HT-29 (cell line): ENCODE data around the gene CYTH4. TPM values are rescaled to one million over a fixed set of nuclear protein-coding genes. Genes with fewer than 3 reads are reported as not detected.

Experiments
- DNase-seq: peaks from one replicate; pipeline ENCODE4 v3.0.0-alpha.2; 2015; ENCODE audit warnings: low spot score
- total RNA-seq: library from RNA; depleted of rRNA; stranded (reverse); fragments of >200 nt; shearing (Covaris generic); gene quantifications from 2 replicates; pipeline ENCODE4 v1.2.3, GENCODE V29; 2014

CYTH4 gene
- total RNA-seq, 1 experiment from 2014 or later: not detected

DNA sequence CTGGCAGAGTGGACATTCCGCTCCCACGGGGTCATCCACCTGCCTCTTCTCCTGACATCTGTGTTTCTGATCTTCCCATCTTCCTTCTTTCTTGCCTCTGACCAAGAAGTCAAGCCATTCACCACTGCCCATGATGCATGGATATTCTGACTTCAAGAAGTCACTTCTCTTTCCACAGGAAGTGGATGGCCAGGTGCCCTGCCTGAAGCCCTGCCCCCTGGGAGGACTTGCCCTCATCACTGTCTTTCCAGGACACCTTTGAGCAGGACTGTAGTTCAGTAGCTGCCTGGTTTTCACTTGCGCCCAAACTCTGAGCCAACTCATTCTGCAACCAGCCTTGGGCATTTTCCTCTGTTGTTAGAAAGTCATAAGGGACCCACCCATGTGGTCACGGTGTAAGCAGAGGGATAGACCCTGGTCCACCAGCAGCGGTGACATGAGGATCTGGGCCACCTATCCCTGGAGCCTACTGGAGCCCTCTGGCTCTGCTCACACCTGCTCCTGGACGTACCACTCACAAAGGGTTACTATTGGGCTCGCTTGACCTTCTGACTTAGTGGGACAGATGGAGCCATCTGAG is 6.9 kb downstream of the CYTH4 start:
- no peak for DNase-seq

DNA sequence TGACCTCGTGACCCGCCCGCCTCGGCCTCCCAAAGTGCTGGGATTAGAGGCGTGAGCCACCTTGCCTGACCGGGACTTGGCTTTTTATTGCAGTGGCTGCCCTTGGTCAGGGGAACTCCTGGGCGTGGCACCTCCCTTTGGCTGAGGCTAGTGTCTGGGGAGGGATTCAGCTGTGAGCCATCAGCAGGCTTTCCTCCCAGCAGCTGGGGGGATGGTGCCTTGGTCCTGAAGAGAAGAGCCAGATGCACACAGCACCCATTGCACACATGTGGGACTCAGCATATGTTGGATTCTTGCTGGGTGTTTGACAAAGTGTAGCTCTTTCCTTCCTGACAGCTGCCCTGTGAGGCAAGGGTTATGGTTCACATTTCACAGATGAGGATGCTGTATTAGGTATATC is 8.4 kb downstream of the CYTH4 start:
- no peak for DNase-seq

DNA sequence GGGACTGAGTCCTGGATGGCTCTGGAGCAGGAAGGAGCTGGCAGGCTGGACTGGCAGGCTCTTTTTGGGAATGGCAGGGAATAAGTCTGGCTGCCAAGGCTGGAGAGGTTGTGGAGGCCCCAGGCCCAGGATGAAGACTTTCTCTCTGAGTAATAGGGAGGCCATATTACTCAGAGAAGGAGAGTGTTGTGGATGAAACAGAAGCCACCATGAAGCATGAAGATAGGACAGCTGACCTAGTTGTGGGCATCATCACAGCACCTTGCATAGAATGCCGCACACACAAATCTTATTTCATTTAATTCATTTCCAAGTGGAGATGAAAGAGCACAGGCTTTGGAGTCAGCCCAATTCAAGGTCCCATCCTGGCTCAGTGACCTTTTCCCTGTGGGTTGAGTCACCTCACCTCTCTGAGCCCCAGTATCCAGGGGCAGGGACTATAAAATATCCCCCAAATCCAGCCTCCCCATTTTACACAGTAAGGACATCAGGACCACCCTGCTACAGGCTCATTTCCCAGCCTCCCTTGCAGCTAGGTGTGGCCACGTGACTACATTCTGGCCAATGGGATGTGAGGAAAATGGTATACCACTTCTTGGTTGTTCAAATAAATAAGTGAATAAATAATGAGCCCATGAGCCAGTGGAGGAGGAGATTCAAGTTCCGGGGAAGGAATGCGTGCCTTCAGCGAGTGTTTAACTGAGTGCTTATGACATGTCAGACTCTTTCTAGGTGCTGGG is 9.4 kb downstream of the CYTH4 start:
- no peak for DNase-seq

DNA sequence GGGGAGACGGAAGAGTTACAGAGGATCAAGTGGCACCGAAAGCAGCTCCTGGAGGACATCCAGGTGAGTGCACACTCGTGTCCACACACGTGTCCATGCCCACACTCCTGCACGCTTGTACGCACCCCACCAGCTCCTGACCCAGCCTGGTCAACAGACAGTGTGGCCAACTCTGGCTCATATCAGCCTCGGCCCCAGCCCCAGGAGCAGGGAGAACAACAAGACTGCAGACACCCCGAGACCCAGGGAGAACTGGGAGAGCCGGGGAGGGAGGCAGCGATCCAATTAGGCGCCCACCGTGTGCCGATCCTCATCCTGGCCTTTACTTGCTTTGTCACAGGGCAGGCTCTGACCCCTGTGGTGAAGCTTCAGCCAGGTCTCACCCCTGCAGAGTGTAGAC is 10.3 kb downstream of the CYTH4 start:
- DNase-seq: no peak

DNA sequence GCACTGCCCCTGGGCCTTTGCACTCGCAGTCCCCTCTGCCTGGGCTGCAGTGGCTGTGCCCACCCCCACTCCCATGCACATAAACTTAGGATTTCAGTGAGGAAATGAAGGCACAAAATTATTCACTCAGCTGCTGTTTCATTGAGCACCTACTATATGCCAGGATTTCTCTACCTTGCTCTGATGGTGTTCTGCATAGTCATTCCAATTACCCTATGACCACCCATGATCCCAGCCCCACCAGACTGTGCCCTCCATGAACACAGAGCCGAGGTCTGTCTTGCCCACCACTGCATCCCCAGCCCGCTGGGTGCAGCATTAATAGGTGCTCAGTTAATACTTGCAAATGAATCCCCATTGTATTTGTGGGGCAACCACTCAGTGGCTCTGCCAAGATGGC is 10.9 kb downstream of the CYTH4 start:
- no peak for DNase-seq

DNA sequence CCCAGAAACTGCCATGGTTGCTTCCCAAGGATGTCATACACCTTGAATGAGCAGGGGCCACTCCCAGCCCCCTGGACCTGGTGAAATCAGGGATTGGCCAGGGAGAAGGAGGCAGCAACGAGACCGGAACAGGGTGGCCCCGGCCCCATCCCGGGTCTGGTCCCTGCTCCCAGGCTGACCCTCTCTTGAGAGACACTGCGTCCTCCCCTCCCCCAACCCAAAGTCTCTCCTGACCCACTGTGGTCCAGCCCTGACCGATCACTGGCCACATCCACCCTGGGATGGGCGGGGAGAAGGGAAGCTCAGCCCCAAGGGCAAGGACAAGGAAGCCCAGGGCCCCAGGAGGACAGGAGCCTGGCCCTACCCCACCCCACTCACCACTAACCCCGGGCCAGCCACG is 12.4 kb downstream of the CYTH4 start:
- DNase-seq: no peak

DNA sequence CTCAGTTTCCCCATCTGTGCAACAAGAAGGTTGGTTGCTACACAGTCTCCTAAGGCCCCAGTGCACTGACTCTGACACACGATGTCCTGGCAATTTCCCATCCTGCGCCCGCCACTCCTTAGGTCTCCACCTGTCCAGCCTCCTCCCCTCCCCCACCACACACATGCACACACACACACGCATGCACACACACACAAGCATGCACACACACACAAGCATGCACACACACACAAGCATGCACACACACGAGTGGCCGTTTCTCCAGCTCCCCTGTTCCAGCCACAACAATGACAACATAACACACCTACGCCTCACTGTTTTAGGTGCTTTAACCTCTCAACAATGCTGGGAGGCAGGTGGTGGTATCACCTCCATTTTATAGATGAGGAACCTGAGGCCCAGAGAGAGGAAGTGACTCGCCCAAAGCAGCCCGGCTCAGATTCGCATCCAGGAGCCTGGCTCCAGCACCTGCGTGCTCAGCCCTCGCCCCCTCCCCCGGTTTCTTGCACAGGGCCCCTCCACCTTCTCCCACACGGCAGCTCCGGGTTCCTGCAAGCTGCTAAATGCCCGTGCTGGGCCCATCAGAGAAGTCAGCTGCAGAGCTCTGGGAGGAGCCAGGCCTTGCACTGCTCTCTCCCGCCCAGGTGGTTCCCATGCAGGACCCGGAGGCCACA is 13.0 kb downstream of the CYTH4 start:
- no peak for DNase-seq

DNA sequence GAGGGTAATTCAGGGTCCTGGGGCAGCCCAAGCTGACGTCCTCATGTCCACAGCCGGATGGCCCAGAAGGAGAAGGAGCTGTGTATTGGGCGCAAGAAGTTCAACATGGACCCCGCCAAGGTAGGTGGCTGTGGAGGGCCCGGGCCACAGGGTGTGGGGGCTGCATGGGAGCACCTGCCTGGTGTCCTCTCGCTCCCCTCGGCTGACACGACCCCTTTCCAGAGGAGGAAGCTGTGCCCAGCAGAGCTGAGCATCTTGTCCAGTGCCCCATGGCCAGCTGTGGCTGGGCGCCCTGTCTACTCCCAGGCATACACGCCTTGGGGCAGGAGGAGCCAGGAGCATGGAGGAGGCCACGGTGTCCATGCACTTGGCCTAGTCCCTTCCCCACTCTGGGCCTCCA is 13.6 kb downstream of the CYTH4 start:
- no peak for DNase-seq

DNA sequence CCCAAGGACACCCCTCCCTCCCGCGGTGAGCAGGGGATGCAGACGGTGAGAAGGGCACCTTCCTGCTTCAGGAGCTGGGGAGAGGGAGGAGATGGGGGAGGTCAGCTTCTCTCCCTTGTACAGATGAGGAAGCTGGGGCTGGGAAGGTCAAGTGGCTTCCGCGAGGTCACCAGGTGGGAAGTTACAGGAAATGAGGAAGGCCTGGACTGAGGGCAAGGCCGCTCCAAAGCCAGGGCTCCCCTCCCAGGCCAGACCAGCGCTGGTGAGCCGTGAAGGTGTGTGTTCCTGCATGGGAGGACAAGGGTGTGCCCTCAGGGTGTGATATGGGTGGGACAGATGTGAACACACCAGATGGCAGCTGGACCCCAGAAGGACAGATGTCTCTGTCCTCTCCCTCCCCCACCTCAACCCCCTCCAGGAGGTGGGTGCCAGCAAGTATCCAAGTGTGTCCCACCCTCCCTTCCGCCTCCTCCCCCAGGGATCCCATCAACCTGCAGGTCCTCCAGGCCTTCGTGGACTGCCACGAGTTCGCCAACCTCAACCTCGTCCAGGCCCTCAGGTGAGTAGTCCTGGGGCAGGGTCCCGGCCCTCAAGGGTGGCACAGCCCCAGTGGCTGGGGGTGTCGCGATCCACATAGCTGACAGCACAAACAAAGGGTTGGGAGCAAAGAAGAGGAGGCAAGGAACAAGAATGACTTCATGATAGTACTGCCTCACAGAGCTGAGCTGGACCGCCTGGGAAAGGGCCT is 16.6 kb downstream of the CYTH4 start:
- DNase-seq: no peak

DNA sequence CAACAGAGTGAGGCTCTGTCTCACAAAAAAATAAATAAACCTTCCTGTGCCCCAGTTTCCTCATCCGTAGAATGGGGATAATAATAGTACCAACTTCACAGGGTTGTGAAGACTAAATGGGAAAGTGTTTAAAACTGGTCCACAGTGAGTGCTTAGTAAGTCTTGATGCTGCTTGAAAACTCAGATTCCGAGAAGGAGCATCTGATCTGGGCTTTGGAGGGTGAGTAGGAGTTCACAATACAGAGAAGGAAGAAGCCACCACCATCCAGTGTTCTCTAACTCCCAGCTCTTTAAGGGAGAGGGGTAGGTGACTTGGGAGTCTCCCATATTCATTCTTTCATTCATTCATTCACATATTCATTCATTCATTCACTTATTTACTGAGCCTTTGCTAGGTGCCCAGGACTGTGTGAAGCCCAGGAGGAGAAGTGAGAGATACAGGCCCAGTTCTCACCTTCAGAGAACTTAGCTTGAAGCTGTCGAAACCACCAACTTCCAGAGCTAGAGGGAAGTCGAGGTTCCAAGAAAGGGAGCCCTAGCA is 17.7 kb downstream of the CYTH4 start:
- no peak for DNase-seq

DNA sequence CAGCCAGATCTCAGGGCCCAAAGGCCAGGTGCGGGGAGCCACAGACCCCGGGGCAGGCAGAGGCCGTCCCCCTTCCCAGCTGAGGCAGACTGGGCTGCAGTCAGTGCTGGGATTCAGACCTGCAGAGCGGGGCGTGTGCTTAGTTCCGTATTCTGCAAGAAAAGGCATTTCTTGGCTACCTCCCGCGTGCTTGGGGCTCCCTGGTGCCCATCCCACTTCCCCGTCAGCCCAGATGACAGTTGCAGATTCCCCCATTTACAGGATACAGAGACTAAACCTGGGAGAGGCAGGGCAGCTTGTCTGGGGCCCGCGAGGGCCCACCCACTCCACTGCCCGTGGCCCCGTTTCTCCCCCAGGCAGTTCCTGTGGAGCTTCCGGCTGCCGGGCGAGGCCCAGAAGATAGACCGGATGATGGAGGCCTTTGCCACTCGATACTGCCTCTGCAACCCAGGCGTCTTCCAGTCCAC is 18.3 kb downstream of the CYTH4 start:
- DNase-seq: no peak

DNA sequence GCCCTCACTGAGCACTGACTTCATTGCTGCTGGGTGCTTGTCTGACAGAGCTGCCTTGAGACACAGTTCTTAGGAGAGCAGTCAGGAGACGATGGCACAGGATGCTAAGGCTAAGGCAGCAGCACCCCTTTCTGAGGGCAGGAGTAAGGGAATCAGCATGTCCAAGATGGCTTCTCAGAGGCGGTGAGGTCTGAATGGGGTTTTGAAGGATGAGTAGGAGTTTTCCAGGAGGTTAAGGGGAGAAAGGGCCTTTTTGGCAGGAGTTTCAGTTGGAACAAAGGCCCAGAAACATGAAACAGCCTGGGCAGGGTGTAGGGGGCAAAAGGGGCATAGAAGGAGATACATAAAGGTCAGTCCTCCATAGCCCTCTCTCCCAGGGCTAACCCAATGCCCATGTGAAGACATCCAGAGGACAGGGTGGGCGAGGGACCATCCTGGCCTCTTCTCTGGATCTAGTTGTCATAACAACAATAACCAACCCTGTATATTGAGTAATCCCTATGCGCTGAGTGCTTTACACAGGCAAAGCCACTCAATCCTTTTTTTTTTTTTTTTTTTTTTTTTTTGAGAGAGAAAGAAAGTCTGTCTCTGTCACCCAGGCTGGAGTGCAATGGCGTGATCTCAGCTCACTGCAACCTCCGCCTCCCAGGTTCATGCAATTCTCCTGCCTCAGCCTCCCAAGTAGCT is 19.0 kb downstream of the CYTH4 start:
- DNase-seq: no peak

DNA sequence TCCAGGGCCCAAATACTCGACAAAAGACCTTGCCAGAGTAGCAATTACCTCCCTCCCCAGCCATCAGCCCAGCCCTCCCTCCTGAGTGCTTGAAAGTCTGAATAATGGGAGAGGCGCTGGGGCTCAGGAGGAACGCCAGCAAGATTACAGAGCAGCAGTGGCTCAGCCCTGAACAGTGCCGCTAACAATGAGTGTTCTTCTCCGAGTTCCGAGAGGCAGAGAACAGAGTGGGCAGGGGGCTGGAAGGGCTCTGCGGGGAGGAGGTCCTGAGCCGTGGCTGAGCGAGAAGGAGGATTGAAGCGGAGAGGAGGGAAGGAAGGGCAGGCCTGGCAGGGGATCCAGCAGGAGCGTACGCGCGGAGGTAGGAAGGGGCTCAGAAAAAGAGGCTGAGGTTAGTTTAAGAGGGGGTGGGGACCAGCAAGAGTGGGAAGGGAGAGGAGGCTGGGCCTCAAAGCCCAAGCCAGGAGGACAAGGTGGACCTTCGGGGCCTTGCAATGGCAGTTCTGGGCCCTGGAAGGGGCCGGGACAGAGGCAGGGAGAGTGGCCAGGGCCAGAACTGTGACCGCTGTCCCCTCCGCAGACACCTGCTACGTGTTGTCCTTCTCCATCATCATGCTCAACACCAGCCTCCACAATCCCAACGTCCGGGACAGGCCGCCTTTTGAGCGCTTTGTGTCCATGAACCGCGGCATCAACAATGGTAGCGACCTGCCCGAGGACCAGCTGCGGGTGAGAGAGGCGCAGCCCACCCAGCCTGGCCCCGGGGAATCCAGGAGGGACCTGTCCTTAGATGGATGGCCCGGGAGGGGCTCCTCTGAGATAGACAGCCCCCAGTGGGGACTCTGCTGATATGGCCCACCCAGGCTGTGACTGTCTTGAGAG is 20.6 kb downstream of the CYTH4 start:
- no peak for DNase-seq

DNA sequence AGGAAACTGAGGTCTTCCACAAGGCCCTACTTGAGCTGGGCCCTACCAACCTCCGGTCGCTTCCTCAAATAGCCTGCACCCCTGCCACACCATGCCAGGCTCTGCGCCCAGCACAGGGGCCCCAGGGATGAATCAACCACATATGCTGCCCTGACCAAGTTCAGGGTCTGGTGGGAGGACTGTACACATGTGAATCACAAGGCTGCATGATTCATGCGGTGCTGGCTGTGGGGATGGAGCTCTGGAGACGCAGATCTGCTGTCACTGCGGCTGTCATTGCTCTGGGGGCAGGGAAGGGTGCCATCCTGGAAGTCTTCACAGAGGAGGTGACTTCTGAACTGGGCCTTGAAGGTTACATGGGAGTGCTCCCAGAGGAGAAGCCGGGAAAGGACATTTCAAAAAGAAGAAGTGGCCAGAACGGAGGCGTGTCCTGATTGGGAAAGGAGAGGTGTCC is 21.5 kb downstream of the CYTH4 start:
- no peak for DNase-seq

DNA sequence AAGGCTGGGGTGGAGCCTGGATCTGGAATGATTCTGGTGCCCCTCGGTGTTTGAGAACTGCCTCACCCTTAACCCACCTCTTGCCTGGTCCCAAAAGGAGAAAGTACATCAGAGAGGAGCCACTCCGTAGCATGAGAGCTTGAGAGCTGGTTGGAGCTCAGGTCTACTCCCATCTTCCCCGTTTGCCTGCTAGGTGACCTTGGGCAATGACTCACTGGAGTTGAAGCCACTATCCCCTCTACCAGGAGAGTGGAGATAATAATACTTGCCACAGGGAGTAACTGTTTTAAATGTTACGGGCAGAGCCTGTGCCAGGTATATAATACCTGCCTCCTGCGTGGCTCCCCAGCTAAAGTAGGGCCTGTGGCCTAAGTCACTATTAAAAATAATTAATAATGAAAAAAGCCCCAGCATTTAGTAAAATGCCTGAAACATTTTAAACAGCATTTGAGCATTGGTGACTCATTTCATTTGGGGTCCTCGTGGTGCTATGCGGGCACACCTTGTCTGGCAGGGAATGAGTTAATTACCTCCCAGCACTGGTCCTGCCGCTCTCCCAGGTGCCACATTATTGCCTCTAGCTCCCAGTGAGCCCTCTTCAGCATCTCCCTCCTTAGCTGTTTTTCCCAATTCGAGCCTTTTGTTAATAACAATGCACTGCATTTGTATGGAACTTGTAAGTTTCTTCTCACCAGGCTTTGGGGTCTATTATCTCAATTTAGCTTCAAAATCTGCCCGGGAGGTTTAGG is 22.5 kb downstream of the CYTH4 start:
- no peak for DNase-seq

DNA sequence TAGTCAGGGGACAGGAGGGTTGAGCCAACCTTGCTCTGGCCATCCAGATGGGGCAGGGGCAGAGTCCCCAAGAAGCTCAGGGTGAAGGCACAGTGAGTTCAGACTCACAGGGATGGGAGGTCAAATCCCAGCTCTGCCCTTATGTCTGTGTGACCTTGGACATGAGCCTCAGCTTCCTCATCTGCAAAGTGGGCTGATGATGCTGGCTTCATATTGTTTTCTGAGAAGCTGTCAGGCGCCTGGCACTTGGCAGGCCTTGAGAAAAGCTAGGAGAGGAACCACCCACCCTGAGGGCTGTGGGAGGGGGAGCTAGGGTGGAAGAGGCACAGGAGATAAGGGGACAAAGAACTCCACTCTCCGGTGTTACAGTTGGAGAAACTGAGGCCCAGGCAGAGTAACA is 23.6 kb downstream of the CYTH4 start:
- DNase-seq: no peak

DNA sequence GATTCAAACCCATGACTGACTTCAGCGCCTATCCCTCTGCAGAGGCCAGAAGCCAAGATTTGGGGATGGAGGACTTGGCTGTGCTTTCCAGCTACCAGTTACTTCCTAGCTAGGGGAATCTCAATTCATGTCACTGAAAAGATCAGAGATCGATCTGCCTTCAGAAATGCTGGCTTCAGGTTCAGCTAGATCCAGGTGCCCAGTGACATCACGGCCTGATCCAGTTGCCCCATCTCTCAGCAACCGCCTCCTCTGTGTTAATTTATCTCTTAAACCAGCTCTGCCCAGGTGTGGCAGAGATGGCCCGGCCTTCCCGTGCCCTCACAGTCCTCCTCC is 24.2 kb downstream of the CYTH4 start:
- no peak for DNase-seq

DNA sequence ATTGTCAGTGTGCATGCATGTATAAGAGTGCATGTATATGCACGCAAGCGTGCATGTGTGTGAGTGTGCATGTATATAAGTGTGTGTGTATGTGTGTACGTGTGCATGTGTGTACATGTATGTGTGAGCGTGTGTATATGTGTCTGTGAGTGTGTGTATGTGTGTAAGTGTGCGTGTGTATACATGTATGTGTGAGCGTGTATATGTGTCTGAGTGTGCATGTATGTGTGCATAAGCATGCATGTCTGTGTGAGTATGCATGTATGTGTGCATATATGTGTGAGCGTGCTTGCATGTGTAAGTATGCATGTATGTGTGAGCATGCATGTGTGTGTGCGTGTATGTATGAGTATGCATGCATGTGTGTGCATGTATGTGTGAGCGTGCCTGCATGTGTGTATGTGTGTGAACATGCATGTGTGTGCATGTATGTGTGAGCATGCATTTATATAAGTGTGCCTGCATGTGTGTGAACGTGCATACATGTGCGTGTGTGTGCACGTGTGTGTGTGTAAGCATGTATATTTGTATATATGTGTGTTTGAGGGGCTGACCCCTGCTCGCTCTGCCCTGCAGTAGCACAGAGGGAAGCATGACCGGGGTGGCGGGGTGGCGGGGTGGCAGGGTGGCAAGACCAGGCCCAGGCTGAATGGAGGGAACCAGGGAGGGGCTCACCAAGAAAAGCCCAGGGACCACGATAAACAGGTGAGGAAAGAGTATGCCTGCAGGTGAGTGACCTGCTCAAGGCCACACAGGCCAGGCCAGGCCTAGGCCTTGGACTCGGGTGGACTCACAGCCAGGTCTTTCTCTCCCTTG is 26.3 kb downstream of the CYTH4 start:
- DNase-seq: no peak
